Endothelial cell of hepatic sinusoid (primary cell): ENCODE measurements around the gene TSHZ2.

Experiments used
- in situ Hi-C: cut with HindIII; loops from 2 replicates; pipeline ENCODE4 v1.10.0; 2017; ENCODE audit warnings: low sequenced_read_pairs

Gene TSHZ2

GRCh38 chr20:53154540-53154939 is 182.4 kb downstream of the TSHZ2 start:
- in situ Hi-C loops, result no loop called here

GRCh38 chr20:53157443-53158408 is 185.6 kb downstream of the TSHZ2 start:
- in situ Hi-C loops, result no loop called here

GRCh38 chr20:53159160-53159559 is 187.0 kb downstream of the TSHZ2 start:
- in situ Hi-C loops, result no loop called here

GRCh38 chr20:53161073-53161472 is 188.9 kb downstream of the TSHZ2 start:
- in situ Hi-C loops, result no loop called here

GRCh38 chr20:53161473-53161872 is 189.3 kb downstream of the TSHZ2 start:
- in situ Hi-C loops, result no loop called here

GRCh38 chr20:53162251-53162835 is 190.2 kb downstream of the TSHZ2 start:
- in situ Hi-C loops, result no loop called here

- in situ Hi-C loops, result no loop called here
These were observed 191.3 kb downstream of the TSHZ2 start for GRCh38 chr20:53163486-53163885.

- in situ Hi-C loops, result no loop called here
These were observed 191.9 kb downstream of the TSHZ2 start for GRCh38 chr20:53164072-53164471.

GRCh38 chr20:53165452-53165851 is 193.3 kb downstream of the TSHZ2 start:
- in situ Hi-C loops, result no loop called here

GRCh38 chr20:53168491-53168890 is 196.3 kb downstream of the TSHZ2 start:
- in situ Hi-C loops, result no loop called here

GRCh38 chr20:53170196-53170595 is 198.0 kb downstream of the TSHZ2 start:
- in situ Hi-C loops, result no loop called here

- in situ Hi-C loops, result no loop called here
These were observed 198.9 kb downstream of the TSHZ2 start for GRCh38 chr20:53171065-53171464.

GRCh38 chr20:53174454-53174853 is 202.3 kb downstream of the TSHZ2 start:
- in situ Hi-C loops, result no loop called here

- in situ Hi-C loops, result no loop called here
These were observed 203.1 kb downstream of the TSHZ2 start for GRCh38 chr20:53175135-53175780.

GRCh38 chr20:53176134-53176533 is 204.0 kb downstream of the TSHZ2 start:
- in situ Hi-C loops, result no loop called here

GRCh38 chr20:53177687-53178086 is 205.5 kb downstream of the TSHZ2 start:
- in situ Hi-C loops, result no loop called here

GRCh38 chr20:53179749-53180148 is 207.6 kb downstream of the TSHZ2 start:
- in situ Hi-C loops, result no loop called here

GRCh38 chr20:53180928-53181362 is 208.8 kb downstream of the TSHZ2 start:
- in situ Hi-C loops, result no loop called here

GRCh38 chr20:53181866-53182376 is 209.8 kb downstream of the TSHZ2 start:
- in situ Hi-C loops, result no loop called here

GRCh38 chr20:53183181-53183580 is 211.0 kb downstream of the TSHZ2 start:
- in situ Hi-C loops, result no loop called here

- in situ Hi-C loops, result no loop called here
These were observed 214.5 kb downstream of the TSHZ2 start for GRCh38 chr20:53186635-53187034.
